HG03457 (cell line): ENCODE results near the gene SYNPO2L.

Experiments used
- ATAC-seq: cut with Tn5 transposase; IDR thresholded peaks from one replicate; pipeline ENCODE4 v1.9.1; 2021; ENCODE audit warnings: moderate number of reproducible peaks; ENCODE audit not compliant: unreplicated experiment

The SYNPO2L gene

DNA sequence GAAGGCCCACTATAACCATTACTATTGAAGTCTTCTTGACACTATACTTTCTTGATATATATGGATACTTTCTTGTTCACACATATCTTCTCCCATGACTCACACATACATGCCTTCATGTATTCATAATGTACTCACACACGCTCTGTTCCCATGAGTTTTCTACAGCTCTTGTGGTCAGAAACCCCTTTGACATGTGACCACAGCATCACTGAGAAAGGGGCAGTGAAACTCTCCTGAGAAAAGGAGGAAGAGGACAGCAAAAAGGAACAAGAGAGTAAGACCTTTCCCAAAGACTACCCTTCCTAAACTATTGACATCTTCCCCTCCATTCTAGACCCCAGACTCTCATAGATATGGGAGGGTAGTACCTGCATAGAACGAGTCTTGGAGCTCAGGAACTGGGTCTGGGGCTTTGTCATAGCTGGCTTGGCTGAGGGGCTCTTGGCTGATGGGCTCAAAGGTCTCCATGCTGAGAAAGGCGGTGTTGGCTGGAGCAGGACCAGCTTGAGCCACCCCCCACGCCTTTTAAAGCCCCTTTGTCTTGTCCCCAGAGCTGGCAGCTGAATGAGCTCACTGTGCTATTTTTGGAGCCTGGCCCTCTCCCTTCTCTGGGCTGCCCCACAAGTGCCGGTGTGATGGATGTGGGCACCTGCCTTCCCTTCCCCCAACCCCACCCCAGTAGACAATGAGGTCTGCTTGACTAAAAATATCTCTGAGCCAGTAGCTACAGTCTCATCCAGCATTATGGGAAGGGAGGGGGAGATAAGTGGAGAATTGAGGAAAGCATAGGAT lies 5.1 kb downstream of the SYNPO2L start:
- ATAC-seq = no peak

- ATAC-seq = no peak
Observed at GRCh38 chr10:73649876-73650536, 5.8 kb downstream of the SYNPO2L start.

DNA sequence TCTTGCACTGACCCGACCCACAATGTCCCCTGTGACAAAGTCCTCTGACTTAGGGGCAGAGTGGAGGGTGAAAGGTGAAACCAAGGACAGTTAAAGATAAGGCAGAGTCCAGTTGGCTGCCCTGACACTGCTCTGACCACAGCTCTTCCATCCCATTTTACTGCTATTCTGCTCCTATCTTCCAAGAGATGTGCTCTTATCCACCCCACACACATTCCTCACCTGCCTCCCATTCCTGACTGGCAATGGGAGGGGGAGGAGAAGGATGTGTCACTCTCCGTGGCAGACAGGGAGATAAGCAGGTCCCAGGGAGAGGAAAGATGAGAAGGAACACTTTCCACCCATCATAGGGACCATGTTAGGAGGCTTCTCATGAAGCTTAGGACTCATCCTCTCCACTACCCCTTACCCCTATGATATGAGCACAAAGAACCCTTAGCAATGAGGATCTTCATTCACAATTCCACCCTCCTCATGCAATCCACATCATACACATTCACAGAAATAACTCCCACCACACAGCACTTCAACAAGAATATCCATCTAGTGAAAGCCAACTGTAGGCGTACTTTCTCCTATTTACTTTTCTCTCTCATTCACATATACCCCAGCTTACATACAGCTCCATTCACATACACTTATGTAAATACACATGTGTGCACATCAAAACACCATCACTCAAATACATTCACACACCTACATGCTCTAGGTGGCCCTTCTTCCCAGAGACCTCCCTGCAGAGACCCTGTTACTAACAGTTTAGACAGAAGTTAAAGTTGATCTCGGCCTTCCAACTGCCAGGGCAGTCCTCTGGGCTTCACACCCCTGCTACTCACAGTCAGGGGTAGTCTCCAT lies 6.6 kb downstream of the SYNPO2L start:
- ATAC-seq = no peak

- ATAC-seq = no peak
Observed at GRCh38 chr10:73647875-73648651, 7.8 kb downstream of the SYNPO2L start.

DNA sequence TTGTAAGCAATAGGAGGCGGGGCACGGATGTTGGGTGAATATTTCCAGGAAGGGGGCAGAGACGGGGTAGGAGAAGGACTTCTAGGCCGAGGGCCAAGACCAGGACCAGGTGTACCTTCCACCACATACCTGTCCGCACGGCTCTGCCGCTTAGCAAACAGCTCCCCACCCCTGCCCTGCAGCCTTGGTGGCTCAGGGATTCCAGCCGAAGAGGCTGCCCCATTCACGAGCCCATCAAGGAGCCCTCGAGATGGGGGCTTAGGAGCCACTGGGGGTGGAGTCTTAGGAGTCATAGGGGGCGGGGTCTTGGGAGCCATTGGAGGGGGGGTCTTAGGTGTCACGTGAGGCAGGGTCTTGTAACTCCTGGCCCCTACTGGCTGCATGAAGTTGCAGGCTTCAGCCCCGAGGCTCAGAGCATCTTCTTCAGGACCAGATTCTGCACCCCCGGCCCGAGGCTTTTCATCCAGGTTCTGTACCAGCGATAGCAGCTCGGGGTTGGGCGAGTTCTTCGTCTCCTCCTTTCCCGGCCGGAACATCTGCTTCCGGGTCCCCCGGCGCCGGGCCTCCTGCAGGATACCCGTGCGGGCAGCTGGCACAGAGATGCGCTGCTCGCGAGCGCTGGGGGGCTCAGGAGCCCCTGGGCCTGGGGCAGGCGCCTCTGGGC lies 8.5 kb downstream of the SYNPO2L start:
- ATAC-seq = no peak

DNA sequence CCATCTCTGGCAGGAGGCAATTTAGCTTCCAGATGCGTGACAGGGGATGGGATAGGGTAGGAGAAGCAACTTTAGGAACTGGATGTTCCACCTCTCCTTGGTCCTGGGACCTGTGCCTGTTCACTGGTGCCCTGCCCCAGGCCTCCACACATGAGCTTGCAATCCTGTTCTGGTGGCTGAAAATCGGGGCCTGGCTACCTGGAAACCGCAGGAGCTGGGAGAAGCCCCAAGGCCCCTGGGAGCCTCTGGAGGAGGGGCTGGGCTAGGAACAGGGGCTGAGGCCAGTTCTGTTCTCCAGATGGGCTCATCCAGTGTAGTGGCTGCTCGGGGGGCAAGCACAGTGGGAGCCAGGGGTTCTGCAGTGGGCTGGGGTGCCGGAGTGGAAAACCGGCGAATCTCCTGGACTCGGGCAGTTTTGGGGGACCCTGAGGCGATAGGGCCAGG lies 9.2 kb downstream of the SYNPO2L start:
- no peak for ATAC-seq

DNA sequence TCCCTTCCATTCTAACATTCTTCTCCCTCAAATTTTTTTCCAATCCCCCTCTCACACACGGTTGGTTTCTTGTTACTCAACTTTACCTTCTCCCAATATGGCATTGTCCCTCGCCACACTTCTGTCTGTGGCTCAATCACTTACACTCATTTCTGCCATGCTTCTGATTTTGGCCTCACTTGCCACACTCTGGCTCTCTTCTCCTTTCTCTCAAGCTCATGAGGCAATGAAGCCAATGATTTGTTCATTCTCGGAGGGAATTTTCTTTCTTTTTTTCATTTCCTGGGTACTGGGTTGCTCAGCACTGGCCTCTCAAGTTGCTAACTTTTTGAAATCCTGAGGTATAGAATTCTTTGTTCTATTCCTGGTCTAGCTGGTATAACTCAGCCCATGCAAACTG lies 10.6 kb downstream of the SYNPO2L start:
- ATAC-seq = no peak

GRCh38 chr10:73644767-73645166 lies 11.1 kb downstream of the SYNPO2L start:
- no peak for ATAC-seq

GRCh38 chr10:73644015-73644743 lies 11.7 kb downstream of the SYNPO2L start:
- ATAC-seq = no peak

GRCh38 chr10:73643362-73643761 lies 12.5 kb downstream of the SYNPO2L start:
- ATAC-seq = no peak

GRCh38 chr10:73641328-73642060 lies 14.3 kb downstream of the SYNPO2L start, which contains the start of gene MYOZ1:
Gene MYOZ1, minus strand, starts transcription at chr10:73641474. Its CDS starts 1,457 bp downstream, at chr10:73640017.
- no peak for ATAC-seq

DNA sequence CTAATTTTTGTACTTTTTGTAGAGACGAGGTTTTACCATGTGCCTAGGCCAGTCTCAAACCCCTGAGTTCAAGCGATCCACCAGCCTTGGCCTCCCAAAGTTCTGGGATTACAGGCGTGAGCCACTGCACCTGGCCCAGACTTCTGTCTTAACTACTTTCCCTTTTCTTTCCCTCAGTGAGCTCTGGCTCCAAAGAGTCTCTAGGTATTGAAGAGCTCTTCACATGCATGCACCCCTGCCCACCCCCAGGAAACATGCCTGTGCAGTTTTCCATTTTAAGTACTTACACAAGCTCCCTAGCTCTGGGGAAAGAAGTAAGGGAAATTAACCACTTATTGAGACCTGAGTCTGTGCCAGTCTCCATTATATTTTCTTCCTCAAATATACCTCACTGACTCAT lies 16.5 kb downstream of the SYNPO2L start:
- no peak for ATAC-seq

GRCh38 chr10:73635781-73636180 lies 20.0 kb downstream of the SYNPO2L start:
- ATAC-seq = no peak

- no peak for ATAC-seq
Observed at GRCh38 chr10:73634421-73634820, 21.4 kb downstream of the SYNPO2L start.

GRCh38 chr10:73629165-73629564 lies 26.7 kb downstream of the SYNPO2L start:
- ATAC-seq = no peak

DNA sequence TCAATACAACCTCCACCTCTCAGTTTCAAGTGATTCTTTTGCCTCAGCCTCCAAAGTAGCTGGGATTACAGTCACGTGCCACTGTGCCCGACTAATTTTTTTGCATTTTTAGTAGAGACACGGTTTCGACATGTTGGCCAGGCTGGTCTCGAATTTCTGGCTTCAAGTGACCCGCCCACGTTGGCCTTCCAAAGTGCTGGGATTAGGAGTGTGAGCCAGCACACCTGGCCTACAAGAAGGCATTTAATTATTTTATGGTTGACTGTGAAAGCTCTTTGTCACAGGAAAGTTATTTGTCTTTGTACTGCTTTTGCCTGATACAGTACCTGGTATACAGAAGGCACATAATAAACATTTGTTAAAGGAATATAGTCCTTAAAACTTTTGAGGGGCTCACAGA lies 27.4 kb downstream of the SYNPO2L start:
- ATAC-seq = no peak

DNA sequence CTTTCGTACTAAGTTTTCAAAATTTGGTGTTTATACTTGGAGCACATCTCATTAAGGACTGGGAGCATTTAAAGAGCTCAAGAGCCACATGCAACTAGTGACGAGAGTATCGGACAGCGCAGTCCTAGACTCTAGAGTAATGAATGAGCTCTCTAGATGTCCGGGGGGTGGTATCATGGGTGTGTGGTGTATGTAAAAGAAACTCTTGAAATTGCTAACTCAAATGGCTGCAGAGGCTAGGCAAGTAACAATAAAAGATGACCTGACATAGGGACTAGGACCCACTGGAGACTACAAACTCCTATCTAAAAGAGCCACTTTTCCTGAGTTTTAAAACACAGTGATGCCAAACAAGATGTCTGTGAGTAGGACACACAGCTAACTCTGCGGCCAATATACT lies 28.5 kb downstream of the SYNPO2L start:
- no peak for ATAC-seq

DNA sequence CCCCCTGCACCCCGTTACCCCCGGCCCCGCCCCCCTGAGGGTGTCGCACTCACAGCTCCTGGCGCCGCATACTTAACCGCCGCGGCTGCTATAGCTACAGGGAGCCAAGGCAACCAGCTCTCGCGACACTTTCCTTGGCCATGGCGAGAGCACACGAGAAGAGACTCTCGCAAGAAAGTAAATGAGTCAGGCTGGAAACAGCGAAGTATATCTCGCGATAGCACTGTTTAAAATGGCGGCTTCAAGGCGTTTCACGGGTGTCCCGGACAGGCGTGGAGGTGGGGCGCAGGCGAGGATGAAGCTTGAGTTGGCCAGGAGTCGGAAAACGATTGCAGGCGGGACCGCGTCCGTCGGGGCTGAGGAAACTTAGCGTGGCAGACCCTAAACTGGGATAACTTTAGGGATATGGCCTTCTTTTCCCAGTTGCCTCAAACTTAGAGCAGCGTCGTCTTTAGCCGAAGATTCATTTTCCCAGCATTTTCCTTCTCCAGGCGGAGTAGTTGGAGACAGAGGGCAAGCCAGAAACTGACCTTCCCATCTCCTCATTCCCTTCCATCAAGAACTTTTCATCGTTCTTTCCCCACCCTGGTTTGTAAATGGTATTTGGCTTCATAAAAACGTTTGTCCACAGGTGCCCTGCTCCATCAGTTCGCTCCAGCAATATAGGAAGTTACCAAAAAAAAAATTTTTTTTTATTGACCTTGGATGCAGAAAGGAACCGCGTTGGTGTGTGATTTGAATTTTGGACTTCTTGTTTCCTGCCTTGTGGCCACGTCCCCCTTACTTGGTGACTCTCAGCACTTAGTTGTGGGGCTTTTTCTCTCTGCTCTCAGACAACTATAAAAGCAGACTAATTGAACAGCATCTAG lies 29.7 kb downstream of the SYNPO2L start:
- ATAC-seq = peak; percentile 90
